ENCODE measurements around the gene LDAH. TPM values are rescaled to one million over a fixed set of nuclear protein-coding genes. Genes with fewer than 3 reads are reported as not detected.

The LDAH gene
- total RNA-seq, 1 experiment from 2014 or later: 23.2 TPM

DNA sequence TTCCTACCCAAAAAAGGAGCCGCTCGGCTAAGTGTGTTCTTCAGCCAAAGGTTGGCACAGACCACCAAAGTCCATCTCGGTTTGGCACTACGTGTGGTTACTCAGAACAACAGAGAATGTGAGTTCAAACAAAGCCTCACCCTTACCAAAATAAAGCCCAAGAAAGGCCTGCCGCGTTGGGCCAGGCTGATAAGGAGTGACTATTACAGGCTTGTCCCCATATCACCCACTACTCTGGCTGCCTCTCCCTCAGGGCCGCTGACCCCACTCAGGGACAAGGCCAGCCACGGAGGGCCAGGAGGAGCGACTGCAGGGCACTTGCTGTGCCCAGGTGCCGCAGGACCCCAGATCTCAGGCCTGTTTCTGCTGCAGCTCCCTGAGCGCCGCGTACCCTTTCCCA lies 185.8 kb downstream of the LDAH start:
- no peak for DNase-seq (ENCODE audit: low read depth)

DNA sequence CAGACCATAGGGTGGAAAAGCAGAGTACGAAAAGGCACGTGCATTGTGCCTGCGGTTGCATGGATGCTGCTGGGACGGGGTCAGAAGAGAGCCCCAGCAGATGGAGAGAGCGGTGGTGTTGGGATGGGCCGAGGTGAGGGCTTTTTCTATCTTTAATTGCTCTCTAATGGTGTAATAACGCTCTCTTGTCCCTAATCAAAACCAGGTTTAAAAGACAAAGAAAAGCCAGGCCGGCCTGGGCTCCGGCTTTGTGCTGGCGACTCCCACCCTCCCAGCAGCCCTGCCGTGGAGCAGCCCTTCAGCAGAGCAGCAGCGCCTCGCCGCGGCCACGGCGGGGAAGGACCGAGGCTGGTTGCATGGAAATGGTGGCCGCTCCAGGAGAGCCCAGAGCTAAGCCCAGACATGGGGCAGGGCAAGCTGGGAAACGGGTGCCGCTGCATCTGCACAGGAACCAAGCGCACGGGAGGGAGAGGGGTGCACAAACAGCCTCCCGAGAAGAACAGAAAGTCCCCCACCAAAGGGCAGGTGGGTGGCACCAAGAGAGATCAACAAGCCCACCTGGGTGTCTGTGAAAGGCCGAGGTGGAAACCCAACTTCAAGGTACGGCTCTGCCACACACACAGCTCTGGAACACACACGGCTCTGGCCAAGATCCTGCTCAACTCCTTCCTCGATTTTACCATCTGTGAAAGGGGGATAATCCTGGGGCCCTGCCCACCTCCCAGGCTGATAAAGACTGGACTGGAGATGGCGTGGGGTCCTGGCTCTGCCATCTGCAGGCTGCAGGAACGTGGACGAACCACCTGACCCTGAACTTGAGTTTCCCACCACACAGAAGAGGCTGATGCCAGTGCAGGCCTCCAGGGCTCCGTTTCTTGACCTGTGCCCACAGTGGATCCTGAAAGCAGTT lies 187.0 kb downstream of the LDAH start:
- peak; percentile 59 for DNase-seq (ENCODE audit: low read depth)

DNA sequence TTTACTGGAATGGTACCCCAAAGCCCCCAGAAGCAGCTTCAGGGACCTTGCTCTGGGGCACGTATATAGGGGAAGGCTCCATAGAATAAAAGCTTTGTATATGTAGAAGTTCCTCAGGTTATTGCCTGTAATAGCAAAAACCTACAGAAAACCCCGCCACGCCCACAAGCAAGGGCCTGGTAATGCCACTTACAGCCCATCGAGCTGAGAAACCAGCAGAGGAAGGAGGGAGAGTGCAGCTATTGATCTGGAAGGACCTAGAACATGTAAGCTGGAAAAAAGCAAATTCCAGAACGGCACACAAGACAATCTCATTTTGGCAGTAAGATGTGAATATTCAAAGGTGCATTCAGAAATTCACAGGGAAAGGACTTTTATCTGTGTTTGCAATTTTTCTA lies 187.8 kb downstream of the LDAH start:
- DNase-seq (ENCODE audit: low read depth): no peak

DNA sequence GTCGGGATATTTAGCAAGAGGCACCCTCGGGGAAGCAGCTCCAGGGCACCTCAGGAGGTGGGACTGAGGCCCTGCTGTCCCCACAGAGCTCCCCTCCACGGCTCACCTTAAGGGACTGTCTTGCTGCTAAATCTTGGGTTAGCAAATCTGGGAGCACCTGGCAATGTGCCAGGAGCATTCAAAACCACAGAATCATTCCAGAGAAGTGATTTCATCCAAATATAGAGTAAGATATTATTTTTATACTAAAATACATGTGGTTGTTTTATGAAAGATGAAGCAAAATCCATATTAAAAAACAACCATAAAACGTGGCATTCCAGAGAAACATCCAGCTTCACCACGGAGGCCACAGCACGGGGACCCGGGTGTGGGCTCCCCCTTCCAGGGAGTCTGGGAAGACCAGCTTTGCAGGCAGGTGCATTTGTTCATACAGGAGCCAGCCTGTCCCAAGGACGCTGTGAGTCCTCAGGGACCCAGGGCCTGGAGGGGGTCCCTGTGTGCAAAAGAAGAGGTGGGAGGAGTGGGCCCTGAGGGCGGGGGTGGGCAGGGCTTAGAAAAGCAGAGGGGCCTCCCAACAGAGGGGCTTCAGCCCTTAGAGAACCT lies 188.3 kb downstream of the LDAH start:
- peak; percentile 41 for DNase-seq (ENCODE audit: low read depth)

Other genes starting within 250 kb of the LDAH start
- gene HS1BP3, start 172.0 kb downstream of the LDAH start, total RNA-seq (2014; rRNA removed; shearing (Covaris generic)): 13.9 and 15.9 TPM in 2 replicates
- gene GDF7, start 156.0 kb downstream of the LDAH start, total RNA-seq (2014; rRNA removed; shearing (Covaris generic)): not detected in 2 replicates
- not detected in 2 replicates for gene APOB, start 221.0 kb upstream of the LDAH start, total RNA-seq (2014; rRNA removed; shearing (Covaris generic))

Data from RPMI7951 (cell line).